Activated CD4-positive, alpha-beta T cell treated with anti-CD3 and anti-CD28 coated beads for 36 hours (primary cell): Measurements from ENCODE around the gene CAMSAP1. TPM values are rescaled to one million over a fixed set of nuclear protein-coding genes. Genes with fewer than 3 reads are reported as not detected.

Source experiments
- ATAC-seq: fragments of 200-7000 bp; cut with Tn5 transposase; one replicate; pipeline ENCODE4 v1.10.0; 2021; ENCODE audit warnings: mild to moderate bottlenecking, moderate library complexity
- CTCF ChIA-PET: fragments of 350-600 bp; sonication (Branson Sonifier 250); formaldehyde crosslinking; loops from one replicate; lab custom pipeline; 2021; ENCODE audit warnings: antibody characterized with exemption; lab: Charles Lee
- POLR2A ChIA-PET: fragments of 350-600 bp; sonication (Branson Sonifier 250); formaldehyde crosslinking; loops from one replicate; lab custom pipeline; 2021; ENCODE audit warnings: antibody characterized with exemption, inconsistent platforms; lab: Charles Lee
- DNase-seq: peaks from one replicate; pipeline ENCODE4 v3.0.0-alpha.2; 2020
- H3K27ac Mint-ChIP-seq: one replicate; pipeline ENCODE4 v1.8.0; 2021; ENCODE audit warnings: mixed read lengths
- H3K27me3 Mint-ChIP-seq: one replicate; pipeline ENCODE4 v1.8.0; 2021; ENCODE audit warnings: mixed read lengths
- H3K36me3 Mint-ChIP-seq: one replicate; pipeline ENCODE4 v1.8.0; 2021; ENCODE audit warnings: low read depth, mixed read lengths
- H3K4me1 Mint-ChIP-seq: one replicate; pipeline ENCODE4 v1.8.0; 2021; ENCODE audit warnings: mixed read lengths
- H3K4me3 Mint-ChIP-seq: one replicate; pipeline ENCODE4 v1.8.0; 2021; ENCODE audit warnings: mild to moderate bottlenecking, moderate library complexity, mixed read lengths
- H3K9me3 Mint-ChIP-seq: one replicate; pipeline ENCODE4 v1.8.0; 2021; ENCODE audit warnings: low read depth, mixed read lengths
- intact Hi-C, 2 experiments: fragments of 100-400 bp; cut with DNase I in 1 of 2; cut with micrococcal nuclease in 1 of 2; formaldehyde crosslinking; loops; one replicate each; pipeline versions ENCODE4 v1.14.2 to v1.15.1; 2022 to 2024; cut with DNase I, micrococcal nuclease
- total RNA-seq, 2 experiments: library from RNA; stranded (reverse); gene quantifications; one replicate each; pipeline ENCODE4 v1.2.3, GENCODE V29; 2021

Gene CAMSAP1
- total RNA-seq, 2 experiments from 2014 or later, result 31.2 to 33.4 TPM

DNA sequence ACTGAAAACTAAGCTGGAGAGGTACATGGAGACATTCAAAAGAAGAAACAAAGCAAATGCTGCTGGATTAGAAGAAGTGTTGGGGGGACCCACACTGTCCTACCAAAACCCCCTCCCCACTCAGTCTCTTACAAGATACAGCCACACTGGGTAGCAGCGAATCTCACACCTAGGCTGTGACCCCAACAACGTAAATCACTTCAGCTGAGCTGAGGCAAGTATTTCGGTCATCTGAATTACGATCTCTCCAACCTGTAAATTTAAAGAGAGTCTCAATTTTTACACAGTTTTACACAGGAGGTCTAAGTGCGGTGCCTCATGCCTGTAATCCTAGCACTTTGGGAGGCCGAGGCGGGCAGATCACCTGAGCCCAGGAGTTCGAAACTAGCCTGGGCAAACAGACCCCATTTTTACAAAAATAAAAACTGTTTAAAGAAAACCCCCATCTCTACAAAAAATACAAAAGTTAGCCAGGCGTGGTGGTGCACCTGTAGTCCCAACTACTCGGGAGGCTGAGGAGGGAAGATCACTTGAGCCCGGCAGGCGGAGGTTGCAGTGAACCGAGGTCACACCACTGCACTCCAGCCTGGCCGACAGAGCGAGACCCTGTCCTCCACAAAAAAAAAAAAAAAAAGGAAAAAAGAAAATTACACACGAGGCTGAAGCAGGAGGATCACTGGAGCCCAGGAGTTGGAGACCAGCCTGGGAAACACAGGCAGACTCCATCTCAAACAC lies 3.4 kb downstream of the CAMSAP1 start:
- ATAC-seq, result no peak
- CTCF ChIA-PET, result no interaction called here
- Mint-ChIP-seq H3K9me3 (peaks cover 6% of the 10 kb centered on the region), H3K27me3 (no peaks in the 10 kb centered on the region), H3K36me3 (peaks cover 40% of the 10 kb centered on the region), H3K4me1 (peaks cover 66% of the 10 kb centered on the region), H3K27ac (no peak overlapping the region), H3K4me3 (no peak overlapping the region)
- POLR2A ChIA-PET, result interaction anchor here (2.3 kb wide), 1 partner anchor 21 kb away, joined by 12 read pairs; no protein-coding TSS in a partner anchor
- DNase-seq, result no peak
- intact Hi-C loops, result loop anchor here (2.0 kb wide), 3 partner anchors 17 to 1513 kb away; partner anchors contain the start of gene UBAC1 (in 1 of the 2)

DNA sequence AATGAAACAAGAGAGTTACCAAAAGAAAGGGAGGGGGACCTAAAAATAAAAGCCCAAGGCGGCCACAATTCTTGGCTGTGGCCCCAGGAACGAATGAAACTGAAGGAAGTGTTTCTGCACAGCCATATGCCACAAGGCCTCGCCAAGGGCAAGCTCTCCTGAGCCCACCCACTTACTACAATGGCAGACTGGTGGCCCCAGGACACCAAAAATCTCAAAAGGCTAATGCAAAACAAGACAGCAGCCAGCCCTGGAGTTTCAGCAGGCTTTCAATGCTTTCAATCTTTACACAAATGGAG lies 4.0 kb downstream of the CAMSAP1 start:
- POLR2A ChIA-PET, result no interaction called here
- DNase-seq (no peak), ATAC-seq (no peak)
- Mint-ChIP-seq H3K4me1 (peaks cover 65% of the 10 kb centered on the region), H3K27ac (no peak overlapping the region), H3K36me3 (peaks cover 38% of the 10 kb centered on the region), H3K9me3 (peaks cover 6% of the 10 kb centered on the region), H3K4me3 (no peak overlapping the region), H3K27me3 (no peaks in the 10 kb centered on the region)
- intact Hi-C loops, result no loop called here
- CTCF ChIA-PET, result interaction anchor here (0.6 to 0.7 kb wide), 2 partner anchors 12 to 39 kb away, joined by 3 to 4 read pairs; no protein-coding TSS in a partner anchor

DNA sequence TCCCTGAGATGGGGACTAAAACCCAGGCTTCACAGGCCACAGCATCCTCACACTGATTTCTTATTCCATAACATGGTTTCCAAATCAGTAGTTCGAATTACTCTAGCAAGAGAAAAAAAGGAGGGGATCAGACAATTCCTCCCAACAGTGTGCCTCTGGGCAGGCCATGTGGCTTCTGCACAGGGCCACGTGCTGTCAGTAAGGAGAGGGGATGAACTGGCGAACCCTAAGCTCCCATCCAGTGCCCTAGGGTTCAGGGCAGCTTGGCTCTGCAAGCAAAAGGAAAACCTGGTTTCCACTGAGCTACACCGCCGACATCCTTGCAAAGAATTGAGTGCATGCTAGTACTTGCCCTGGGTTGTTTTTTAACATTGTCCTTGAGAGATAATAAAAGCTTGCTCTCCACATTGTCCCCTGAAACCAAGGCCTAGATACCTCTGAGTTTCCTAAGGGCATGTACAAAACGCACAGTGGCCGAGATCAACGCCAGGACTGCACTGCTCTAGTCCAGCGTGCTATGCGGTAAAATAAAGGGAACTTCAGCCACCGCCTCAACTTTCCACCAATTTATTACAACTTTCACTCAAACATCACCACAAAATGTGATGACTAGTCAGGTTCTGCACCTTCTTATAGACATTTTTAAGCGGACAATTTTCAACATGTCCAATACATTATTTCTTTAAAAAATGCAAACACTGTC lies 4.5 kb downstream of the CAMSAP1 start:
- H3K9me3 Mint-ChIP-seq, result peaks cover 6% of the 10 kb centered on the region
- peaks cover 68% of the 10 kb centered on the region for H3K4me1 Mint-ChIP-seq

DNA sequence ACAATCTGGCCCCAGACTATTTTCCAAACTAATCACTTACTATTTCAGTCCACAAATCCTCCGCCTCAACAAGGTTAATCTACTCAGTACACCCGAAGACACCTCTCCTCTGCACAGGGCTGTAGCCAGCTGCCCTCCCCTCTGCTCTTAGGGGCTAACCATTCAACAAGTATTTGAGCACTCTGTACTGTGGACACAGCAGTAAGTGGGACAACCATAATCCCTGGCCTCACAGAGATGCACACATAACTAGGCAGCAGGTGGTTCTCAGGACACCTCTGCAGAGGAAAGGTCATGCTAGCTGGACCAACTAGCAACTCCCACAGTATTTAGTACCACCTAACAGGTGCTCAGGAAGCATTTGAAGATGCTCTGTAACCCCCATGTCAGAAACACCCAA lies 5.5 kb downstream of the CAMSAP1 start:
- CTCF ChIA-PET, result no interaction called here
- Mint-ChIP-seq H3K4me3 (no peak overlapping the region), H3K27ac (peak overlapping the region; percentile 22), H3K36me3 (peaks cover 42% of the 10 kb centered on the region), H3K27me3 (no peaks in the 10 kb centered on the region), H3K4me1 (peaks cover 73% of the 10 kb centered on the region), H3K9me3 (peaks cover 6% of the 10 kb centered on the region)
- POLR2A ChIA-PET, result no interaction called here
- intact Hi-C loops, result no loop called here
- DNase-seq (no peak), ATAC-seq (no peak)

More for the DNA sequence above, 4.5 kb downstream of the CAMSAP1 start:
- ChIA-PET POLR2A (no interaction called here), CTCF (interaction anchor here (0.6 to 0.7 kb wide), 2 partner anchors 12 to 39 kb away, joined by 3 to 4 read pairs; no protein-coding TSS in a partner anchor)
- ATAC-seq (no peak), DNase-seq (no peak)
- Mint-ChIP-seq H3K27ac (no peak overlapping the region), H3K27me3 (no peaks in the 10 kb centered on the region), H3K36me3 (peaks cover 42% of the 10 kb centered on the region), H3K4me3 (no peak overlapping the region)
- intact Hi-C loops, result no loop called here

DNA sequence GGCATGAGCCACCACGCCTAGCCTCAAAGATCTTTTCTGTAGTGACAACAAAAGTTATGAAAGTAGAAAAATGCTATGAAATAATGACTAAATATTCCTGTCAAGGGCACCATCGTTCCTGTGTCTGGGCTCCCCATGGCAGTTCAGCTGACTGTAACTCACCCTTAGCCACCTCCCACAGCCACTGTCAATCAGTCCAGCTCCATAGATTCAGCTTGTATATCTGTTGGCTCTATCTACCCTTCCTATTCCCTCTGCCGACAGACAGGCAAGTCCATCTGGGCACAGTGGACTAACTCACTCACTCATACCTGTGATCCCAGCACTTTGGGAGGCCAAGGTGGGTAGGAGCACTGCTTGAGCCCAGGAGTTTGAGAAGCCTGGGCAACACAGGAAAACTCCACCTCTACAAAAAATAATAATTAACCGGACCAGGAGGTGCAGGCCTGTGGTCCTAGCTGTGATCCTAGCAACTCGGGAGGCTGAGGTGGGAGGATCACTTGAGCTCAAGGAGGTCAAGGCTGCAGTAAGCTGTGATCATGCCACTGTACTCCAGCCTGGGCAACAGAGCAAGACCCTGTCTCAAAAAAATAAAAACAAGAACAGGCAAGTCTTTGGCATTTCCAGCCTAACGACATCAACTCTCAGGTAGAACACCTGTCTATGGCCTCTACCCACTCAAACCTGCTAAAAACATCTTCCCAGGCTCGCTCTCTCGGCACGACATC lies 6.2 kb downstream of the CAMSAP1 start:
- H3K4me3 Mint-ChIP-seq, result no peak overlapping the region
- H3K36me3 Mint-ChIP-seq, result peaks cover 42% of the 10 kb centered on the region
- H3K27me3 Mint-ChIP-seq, result no peaks in the 10 kb centered on the region
- POLR2A ChIA-PET, result no interaction called here
- intact Hi-C loops, result no loop called here
- H3K27ac Mint-ChIP-seq, result no peak overlapping the region
- no peak for DNase-seq
- no peak for ATAC-seq
- CTCF ChIA-PET, result no interaction called here
- peaks cover 79% of the 10 kb centered on the region for H3K4me1 Mint-ChIP-seq
- H3K9me3 Mint-ChIP-seq, result peaks cover 6% of the 10 kb centered on the region

DNA sequence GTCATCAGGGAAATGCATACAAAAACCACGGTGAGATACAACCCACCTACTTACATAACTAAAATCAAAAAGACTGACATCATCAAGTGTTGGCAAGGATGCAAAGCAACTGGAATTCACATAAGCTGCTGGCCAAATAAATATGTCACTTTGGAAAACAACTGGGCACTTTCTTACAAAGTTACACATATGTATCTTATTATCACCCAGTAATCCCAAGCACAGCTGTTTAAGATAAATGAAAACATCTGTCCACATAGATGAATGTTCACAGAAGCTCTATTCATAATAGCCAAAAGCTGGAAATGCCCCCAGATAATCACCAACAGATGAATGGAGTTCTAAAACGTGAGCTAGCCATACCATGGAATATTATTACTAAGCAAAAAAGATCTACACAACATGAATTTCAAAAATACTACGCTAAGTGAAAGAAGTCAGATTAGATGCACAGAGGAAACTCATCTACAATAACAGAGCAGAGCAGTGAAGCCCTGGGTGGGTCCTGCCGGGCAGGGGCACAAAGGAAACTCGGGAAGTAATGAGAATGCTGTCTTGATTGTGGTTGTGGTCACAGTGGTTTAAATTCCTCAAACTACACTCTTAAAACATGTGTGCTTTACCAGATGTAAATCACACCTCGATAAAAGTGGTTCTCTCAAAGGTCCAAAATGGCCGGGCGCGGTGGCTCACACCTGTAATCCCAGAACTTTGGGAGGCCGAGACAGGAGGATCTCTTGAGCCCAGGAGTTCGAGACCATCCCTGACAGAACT lies 8.5 kb downstream of the CAMSAP1 start:
- Mint-ChIP-seq H3K9me3 (peaks cover 6% of the 10 kb centered on the region), H3K27ac (no peak overlapping the region), H3K27me3 (no peaks in the 10 kb centered on the region), H3K4me1 (peaks cover 74% of the 10 kb centered on the region), H3K4me3 (no peak overlapping the region), H3K36me3 (peaks cover 33% of the 10 kb centered on the region)
- ChIA-PET CTCF (interaction anchor here (1.0 kb wide), 1 partner anchor 32 kb away, joined by 3 read pairs; no protein-coding TSS in a partner anchor), POLR2A (interaction anchor here (0.7 to 1.0 kb wide), 2 partner anchors 26 to 38 kb away, joined by 3 read pairs; no protein-coding TSS in a partner anchor)
- ATAC-seq (peak; percentile 47), DNase-seq (peak; percentile 22)
- intact Hi-C loops, result no loop called here

DNA sequence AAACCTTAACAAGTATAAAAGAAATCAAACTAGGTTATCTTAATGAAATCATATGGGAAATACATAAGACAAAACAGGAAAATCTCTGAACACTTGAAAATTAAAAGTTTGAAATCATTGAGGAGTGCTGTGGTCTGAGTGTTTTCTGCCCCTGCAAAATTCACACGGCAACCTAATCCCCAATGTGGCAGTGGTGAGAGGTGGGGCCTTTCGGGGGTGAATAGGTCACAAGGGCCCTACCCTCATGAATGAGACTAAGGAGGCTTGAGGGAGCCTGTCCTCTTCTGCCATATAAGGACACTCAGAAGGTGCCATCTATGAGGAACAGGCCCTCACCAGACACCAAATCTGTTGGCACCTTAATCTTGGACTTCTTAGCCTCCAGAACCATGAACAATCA lies 10.7 kb downstream of the CAMSAP1 start:
- Mint-ChIP-seq H3K27ac (no peak overlapping the region), H3K36me3 (peaks cover 22% of the 10 kb centered on the region), H3K4me3 (no peak overlapping the region), H3K9me3 (peaks cover 6% of the 10 kb centered on the region), H3K4me1 (peaks cover 71% of the 10 kb centered on the region), H3K27me3 (no peaks in the 10 kb centered on the region)
- DNase-seq (no peak), ATAC-seq (no peak)
- ChIA-PET CTCF (interaction anchor here (0.6 kb wide), 1 partner anchor 1152 kb away, joined by 5 read pairs; no protein-coding TSS in a partner anchor), POLR2A (no interaction called here)
- intact Hi-C loops, result no loop called here

DNA sequence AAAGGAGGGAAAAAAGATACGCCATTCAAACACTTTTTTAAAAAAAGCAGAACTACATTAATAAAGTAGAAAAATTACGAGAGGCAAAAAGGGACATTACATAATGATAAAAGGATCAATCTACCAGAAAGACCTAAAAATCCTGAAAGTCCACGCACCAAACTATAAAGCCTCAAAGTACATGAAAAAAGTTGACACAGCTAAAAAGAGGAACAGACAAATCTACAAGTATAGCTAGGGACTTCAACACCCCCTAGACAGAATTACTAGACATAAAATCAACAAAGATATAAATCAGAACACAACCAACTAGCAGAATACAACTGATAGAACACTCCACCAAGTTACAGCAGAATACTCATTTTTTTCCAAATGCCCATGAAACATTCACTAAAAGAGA lies 11.1 kb downstream of the CAMSAP1 start:
- Mint-ChIP-seq H3K27ac (no peak overlapping the region), H3K36me3 (peaks cover 19% of the 10 kb centered on the region), H3K4me1 (peaks cover 70% of the 10 kb centered on the region), H3K9me3 (peaks cover 6% of the 10 kb centered on the region), H3K27me3 (no peaks in the 10 kb centered on the region), H3K4me3 (no peak overlapping the region)
- ATAC-seq (no peak), DNase-seq (no peak)
- ChIA-PET POLR2A (no interaction called here), CTCF (no interaction called here)
- intact Hi-C loops, result no loop called here

DNA sequence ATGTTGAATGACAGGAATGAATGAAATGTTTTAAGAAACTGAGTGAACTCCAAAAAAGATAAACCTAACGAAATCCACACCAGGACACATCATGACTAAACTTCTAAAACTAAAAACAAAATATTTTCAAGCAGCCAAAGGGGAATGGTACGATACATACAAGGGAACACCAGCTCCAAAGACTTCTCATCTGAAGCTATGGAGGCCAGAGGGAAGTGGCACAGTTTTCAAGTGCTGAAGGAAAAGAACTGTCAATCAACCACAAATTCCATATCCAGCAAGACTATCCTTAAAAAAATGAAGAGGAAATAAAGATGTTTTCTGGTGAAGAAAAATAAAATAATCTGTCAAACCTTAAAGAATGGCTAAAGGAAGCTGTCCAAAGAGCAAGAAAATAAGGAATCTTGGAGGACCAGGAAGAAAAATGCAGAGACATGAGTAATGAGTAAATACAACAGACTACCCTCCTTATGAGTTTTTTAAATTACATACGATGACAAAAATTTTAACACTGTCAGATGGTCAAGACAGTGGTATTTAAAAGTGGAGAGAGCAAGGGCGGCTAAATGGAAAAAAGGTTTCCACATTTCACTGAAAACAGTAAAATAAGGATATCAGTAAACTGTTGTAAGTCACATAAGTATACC lies 12.0 kb downstream of the CAMSAP1 start:
- Mint-ChIP-seq H3K4me1 (peaks cover 70% of the 10 kb centered on the region), H3K27me3 (no peaks in the 10 kb centered on the region), H3K27ac (no peak overlapping the region), H3K36me3 (peaks cover 15% of the 10 kb centered on the region), H3K9me3 (peaks cover 6% of the 10 kb centered on the region), H3K4me3 (no peak overlapping the region)
- DNase-seq (no peak), ATAC-seq (no peak)
- POLR2A ChIA-PET, result no interaction called here
- CTCF ChIA-PET, result interaction anchor here (0.8 kb wide), 1 partner anchor 33 kb away, joined by 5 read pairs; no protein-coding TSS in a partner anchor
- intact Hi-C loops, result no loop called here

DNA sequence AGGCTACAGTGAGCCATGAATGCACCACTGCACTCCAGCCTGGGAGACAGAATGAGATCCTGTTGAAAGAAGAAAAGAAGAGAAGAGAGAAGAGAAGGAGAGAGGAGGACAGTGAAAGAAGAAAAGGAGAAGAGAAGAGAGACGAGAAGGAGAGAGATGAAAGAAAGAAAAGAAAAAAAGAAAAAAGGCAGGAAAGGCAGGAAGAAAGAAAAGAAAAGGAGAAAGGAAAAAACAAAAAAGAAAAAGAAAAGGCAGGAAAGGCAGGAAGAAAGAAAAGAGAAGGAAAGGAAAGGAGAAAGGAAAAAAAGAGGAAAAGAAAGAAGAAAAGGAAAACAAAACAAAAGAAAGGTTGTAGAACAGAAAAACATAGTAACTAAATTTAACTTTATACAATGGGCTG lies 14.2 kb downstream of the CAMSAP1 start:
- CTCF ChIA-PET, result no interaction called here
- peaks cover 62% of the 10 kb centered on the region for H3K4me1 Mint-ChIP-seq
- DNase-seq, result no peak
- POLR2A ChIA-PET, result no interaction called here
- H3K27me3 Mint-ChIP-seq, result no peaks in the 10 kb centered on the region
- H3K9me3 Mint-ChIP-seq, result no peaks in the 10 kb centered on the region
- H3K36me3 Mint-ChIP-seq, result peaks cover 5% of the 10 kb centered on the region
- no peak overlapping the region for H3K27ac Mint-ChIP-seq
- intact Hi-C loops, result no loop called here
- H3K4me3 Mint-ChIP-seq, result no peak overlapping the region
- ATAC-seq, result no peak
